ENCODE measurements around the gene CLEC14A.

Gene CLEC14A

DNA sequence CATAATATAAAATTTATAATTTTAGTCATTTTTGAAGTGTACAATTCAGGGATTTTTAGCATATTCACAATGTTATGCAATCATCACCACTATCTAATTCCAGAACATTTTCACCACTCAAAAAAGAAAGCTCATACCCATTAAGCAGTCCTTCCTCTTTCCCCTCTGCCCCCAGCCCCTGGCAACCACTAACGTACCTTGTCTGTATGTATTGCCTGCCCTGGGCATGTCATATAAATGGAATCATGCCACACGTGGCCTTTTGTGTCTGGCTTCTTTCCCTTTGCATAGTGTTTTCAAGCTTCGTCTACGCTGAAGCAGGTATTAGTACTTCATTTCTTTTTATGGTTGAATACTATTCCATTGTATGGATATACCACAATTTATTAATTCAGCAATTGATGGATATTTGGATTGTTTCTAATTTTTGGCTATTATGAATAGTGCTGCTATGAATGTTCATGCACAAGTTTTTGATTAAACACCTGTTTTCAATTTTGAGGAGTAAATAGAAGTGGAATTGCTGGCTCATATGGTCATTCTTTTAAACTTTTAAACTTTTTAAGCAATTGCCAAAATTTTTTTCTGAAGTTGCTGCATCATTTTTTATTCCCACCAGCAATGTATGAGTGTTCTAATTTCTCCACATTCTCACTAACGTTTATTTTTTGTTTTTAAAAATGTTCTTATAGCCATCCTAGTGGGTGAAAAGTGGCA lies 49.8 kb downstream of the CLEC14A start:
- Mint-ChIP-seq H3K9me3 (peaks cover 4% of the 10 kb centered on the region in 2 donors), H3K27ac (no peak overlapping the region), H3K4me3 (no peak overlapping the region), H3K4me1 (peaks cover 2 to 13% of the 10 kb centered on the region in 2 donors), H3K36me3 (peaks cover 1 to 5% of the 10 kb centered on the region in 2 donors), H3K27me3 (peaks cover 40 to 46% of the 10 kb centered on the region in 2 donors)
- ATAC-seq (replicated peaks) (no peak), DNase-seq (no peak)

DNA sequence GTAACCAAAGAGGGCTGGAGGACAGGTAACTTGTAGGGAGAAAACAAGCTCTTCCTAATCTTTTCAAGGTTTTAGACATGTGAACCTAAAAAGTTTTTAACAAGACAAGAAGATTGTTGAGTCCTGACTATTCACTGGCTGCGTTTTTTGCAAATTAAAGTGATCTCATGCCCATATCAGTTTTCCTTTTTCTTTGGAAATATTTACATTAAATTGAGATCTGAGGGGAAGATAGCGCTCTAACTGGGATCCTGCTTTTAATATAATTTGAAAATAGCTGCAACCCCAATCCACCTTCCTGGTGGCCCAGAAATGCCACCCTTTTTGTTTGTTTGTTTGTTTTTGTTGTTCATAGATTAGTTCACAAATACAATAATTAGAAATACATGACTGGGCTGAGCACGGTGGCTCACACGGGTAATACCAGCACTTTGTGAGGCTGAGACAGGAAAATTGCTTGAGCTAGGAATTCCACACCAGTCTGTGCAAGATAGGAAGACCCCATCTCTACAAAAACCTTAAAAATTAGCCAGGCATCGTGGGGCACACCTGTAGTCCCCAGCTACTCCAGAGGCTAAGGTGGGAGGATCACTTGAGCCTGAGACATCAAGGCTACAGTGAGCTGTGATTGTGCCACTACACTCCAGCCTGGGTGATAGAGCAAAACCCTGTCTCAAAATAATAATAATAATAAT lies 50.6 kb downstream of the CLEC14A start:
- H3K27me3 Mint-ChIP-seq = peaks cover 32 to 37% of the 10 kb centered on the region in 2 donors
- no peak for ATAC-seq (replicated peaks)
- H3K4me1 Mint-ChIP-seq = peaks cover 0 to 13% of the 10 kb centered on the region in 2 donors
- DNase-seq = no peak
- H3K27ac Mint-ChIP-seq = no peak overlapping the region
- peaks cover 4% of the 10 kb centered on the region in 2 donors for H3K9me3 Mint-ChIP-seq
- no peak overlapping the region for H3K4me3 Mint-ChIP-seq
- H3K36me3 Mint-ChIP-seq = peaks cover 1 to 5% of the 10 kb centered on the region in 2 donors

DNA sequence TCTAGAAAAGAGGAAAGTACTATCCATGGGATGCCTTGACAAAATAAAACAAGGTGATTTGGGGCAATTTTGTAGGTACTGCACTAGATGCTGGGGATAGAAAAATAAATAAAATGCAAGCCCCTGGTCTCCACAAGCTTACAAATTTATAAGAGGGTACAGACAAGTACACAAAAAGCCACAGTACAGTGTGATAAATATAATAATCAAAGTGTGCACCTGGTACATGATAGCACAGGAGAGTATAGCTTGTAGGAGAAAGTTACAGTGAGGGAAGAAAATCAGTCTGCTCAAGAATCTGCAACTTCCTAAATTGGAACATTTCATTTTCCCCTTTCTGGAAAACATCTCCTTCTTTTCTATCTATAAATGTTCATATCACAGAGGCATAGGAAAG lies 51.2 kb downstream of the CLEC14A start:
- Mint-ChIP-seq H3K4me1 (peaks cover 0 to 13% of the 10 kb centered on the region in 2 donors), H3K27me3 (peaks cover 26 to 32% of the 10 kb centered on the region in 2 donors), H3K27ac (no peak overlapping the region), H3K36me3 (peaks cover 1 to 5% of the 10 kb centered on the region in 2 donors), H3K4me3 (no peak overlapping the region), H3K9me3 (peaks cover 4% of the 10 kb centered on the region in 2 donors)
- ATAC-seq (replicated peaks) = no peak
- DNase-seq = no peak

Data from stimulated activated naive B cell treated with anti-CD40 and anti-IgM and Interleukin-4, amounts not matched to agents 10 μg/mL and 1 μg/mL and 100 μg/mL, for 72 hours (primary cell).